IMR-90 (cell line): ENCODE measurements around the gene ATXN7L2. TPM values are rescaled to one million over a fixed set of nuclear protein-coding genes. Genes with fewer than 3 reads are reported as not detected.

Experiments used
- ELK1 ChIP-seq: fragments of 150-350 bp; IDR thresholded peaks from 2 replicates; pipeline ENCODE4 v1.6.1; 2016; ENCODE audit warnings: low read depth, mild to moderate bottlenecking, low read length, moderate library complexity, borderline replicate concordance
- MAZ ChIP-seq: IDR thresholded peaks from 2 replicates; pipeline ENCODE4 v1.6.1; 2012; ENCODE audit warnings: low read depth, mild to moderate bottlenecking, low read length, improper control_type of control experiment, moderate library complexity, borderline replicate concordance
- MXI1 ChIP-seq: IDR thresholded peaks from 2 replicates; pipeline ENCODE4 v1.6.1; 2012; ENCODE audit warnings: low read depth, mild to moderate bottlenecking, low read length, moderate library complexity, borderline replicate concordance
- polyA plus RNA-seq, 3 experiments: library from polyadenylated mRNA; depleted of rRNA; stranded (reverse); fragments of >200 nt; gene quantifications; 2 replicates each; pipeline ENCODE4 v1.2.3, GENCODE V29; 2012; ENCODE audit warnings: low replicate concordance in 1 of 3
- total RNA-seq: library from RNA; depleted of rRNA; stranded (reverse); fragments of >200 nt; gene quantifications from 2 replicates; pipeline ENCODE4 v1.2.3, GENCODE V29; 2012

ATXN7L2 gene
- total and polyA plus RNA-seq, 2 of the 4 experiments (the other 2 are of a cell fraction): 1.3 to 4.8 TPM

- TF ChIP-seq ELK1 (no peak), MAZ (no peak), MXI1 (no peak)
Measured at GRCh38 chr1:109499081-109499480, 15.4 kb downstream of the ATXN7L2 start (continued).
